Neural cell (in vitro differentiated cells): ENCODE measurements around the gene INPP5B.

Source experiments
- EZH2 ChIP-seq: fragments of 200-600, 300-800 bp; shearing (Covaris generic), sonication (generic); IDR thresholded peaks from 2 replicates; pipeline ENCODE4 v1.6.1; 2014; ENCODE audit warnings: antibody characterized with exemption, low read length, borderline replicate concordance, mild to moderate bottlenecking; ENCODE audit not compliant: insufficient read depth, poor library complexity, severe bottlenecking
- POLR2AphosphoS5 ChIP-seq: IDR thresholded peaks from 2 replicates; pipeline ENCODE4 v1.6.1; 2012
- TAF1 ChIP-seq: IDR thresholded peaks from 2 replicates; pipeline ENCODE4 v1.6.1; 2012; ENCODE audit warnings: low read depth
- TF ChIP-seq, protein P1 (sequence below): fragments of 450-650 bp; IDR thresholded peaks from 2 replicates; pipeline ENCODE4 v1.5.1; 2014; ENCODE audit warnings: antibody characterized with exemption, mild to moderate bottlenecking, moderate library complexity; ENCODE audit not compliant: poor library complexity, severe bottlenecking
- TF ChIP-seq, protein P2 (sequence below): IDR thresholded peaks from 2 replicates; pipeline ENCODE4 v1.6.1; 2012; ENCODE audit warnings: borderline replicate concordance

DNA sequence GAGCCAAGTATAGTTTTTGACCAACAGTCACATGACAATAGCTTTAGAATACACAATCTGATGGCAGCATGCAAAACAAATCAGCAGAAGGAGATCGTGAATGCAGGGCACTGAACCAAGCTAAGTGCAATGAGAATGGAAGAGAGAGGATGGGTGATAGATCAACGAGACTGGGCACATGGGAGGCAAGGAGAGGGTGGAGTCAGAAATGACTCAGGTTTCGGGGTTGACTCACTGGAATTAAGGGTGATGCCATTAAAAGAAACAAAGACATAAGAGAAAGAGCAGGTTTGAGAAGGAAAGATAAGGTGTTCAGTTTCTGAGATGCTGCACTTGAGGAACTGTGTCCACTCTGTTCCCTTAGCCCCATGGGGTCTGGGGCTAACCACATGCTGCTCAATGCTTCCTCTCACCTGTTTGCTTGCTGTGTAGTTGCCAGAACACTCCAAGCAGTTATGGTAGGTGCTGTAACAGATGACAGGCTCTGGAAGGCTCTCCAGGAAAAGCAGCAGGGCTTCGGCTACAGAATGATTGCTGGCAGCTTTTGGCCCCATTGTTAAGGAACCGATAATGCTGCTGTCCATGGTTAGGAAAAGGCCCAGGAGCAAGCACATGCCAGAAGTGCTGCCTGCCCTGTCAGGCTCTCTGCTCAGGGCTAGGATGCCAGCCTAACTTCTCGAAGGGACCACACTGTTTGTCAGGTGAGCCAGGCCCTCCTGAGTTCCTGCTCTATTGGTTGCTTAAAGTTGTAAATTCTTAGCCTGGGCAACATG lies 81.3 kb downstream of the INPP5B start:
- no peak for TF ChIP-seq POLR2AphosphoS5
- no peak for TF ChIP-seq TAF1
- TF ChIP-seq, protein P1, sequence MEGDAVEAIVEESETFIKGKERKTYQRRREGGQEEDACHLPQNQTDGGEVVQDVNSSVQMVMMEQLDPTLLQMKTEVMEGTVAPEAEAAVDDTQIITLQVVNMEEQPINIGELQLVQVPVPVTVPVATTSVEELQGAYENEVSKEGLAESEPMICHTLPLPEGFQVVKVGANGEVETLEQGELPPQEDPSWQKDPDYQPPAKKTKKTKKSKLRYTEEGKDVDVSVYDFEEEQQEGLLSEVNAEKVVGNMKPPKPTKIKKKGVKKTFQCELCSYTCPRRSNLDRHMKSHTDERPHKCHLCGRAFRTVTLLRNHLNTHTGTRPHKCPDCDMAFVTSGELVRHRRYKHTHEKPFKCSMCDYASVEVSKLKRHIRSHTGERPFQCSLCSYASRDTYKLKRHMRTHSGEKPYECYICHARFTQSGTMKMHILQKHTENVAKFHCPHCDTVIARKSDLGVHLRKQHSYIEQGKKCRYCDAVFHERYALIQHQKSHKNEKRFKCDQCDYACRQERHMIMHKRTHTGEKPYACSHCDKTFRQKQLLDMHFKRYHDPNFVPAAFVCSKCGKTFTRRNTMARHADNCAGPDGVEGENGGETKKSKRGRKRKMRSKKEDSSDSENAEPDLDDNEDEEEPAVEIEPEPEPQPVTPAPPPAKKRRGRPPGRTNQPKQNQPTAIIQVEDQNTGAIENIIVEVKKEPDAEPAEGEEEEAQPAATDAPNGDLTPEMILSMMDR: no peak
- no peak for TF ChIP-seq EZH2
- TF ChIP-seq, protein P2, sequence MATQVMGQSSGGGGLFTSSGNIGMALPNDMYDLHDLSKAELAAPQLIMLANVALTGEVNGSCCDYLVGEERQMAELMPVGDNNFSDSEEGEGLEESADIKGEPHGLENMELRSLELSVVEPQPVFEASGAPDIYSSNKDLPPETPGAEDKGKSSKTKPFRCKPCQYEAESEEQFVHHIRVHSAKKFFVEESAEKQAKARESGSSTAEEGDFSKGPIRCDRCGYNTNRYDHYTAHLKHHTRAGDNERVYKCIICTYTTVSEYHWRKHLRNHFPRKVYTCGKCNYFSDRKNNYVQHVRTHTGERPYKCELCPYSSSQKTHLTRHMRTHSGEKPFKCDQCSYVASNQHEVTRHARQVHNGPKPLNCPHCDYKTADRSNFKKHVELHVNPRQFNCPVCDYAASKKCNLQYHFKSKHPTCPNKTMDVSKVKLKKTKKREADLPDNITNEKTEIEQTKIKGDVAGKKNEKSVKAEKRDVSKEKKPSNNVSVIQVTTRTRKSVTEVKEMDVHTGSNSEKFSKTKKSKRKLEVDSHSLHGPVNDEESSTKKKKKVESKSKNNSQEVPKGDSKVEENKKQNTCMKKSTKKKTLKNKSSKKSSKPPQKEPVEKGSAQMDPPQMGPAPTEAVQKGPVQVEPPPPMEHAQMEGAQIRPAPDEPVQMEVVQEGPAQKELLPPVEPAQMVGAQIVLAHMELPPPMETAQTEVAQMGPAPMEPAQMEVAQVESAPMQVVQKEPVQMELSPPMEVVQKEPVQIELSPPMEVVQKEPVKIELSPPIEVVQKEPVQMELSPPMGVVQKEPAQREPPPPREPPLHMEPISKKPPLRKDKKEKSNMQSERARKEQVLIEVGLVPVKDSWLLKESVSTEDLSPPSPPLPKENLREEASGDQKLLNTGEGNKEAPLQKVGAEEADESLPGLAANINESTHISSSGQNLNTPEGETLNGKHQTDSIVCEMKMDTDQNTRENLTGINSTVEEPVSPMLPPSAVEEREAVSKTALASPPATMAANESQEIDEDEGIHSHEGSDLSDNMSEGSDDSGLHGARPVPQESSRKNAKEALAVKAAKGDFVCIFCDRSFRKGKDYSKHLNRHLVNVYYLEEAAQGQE: no peak
